ENCODE data around the gene TPCN1. TPM values are rescaled to one million over a fixed set of nuclear protein-coding genes. Genes with fewer than 3 reads are reported as not detected.
A peak's percentile ranks its signal among the peaks of the same experiment; 100 is the strongest.

TPCN1 gene
- total RNA-seq, 8 experiments from 2014 or later: 2.7 to 39.8 (median 11.2) TPM

DNA sequence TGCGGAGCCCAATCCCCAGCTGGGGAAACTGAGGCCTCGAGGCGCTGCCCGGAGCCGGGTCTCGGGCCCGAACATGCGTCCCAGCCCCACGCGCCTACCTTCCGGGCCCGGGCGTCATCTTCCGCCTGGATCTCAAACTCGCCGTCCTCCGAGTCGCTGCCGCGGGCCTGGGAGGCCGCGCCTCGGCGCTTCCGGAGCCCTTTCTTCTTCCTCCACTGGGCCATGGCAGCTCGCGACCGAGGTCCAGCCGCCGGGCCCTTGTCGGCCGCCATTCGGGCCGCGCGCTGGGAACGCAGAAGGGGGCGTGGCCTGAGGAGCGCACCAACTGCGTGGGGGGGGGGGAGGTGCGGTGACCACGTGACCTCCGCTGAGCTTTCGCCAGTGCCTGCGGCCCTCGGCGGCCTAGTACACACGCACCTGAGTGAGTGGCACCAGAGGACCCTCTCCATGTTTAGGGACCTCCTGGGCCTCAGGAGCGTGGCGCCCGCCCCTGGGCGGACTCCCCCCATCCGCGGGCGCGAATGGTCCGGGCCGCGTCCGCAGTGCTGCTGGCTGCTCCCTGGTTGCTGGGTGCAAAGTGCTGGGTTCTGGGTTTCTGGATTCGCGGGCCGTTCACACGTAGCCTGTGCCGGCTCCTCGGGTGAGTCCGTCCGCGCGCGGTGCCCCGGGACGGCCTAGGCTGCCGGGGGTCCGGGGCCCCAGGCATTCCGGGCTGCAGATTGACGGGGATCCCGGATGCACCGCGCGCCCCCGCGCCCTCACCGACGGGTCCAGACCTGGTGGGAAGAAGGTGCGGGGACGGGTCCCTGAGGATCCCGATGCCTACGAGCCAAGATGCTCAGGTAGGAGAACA, 35.9 kb upstream of the TPCN1 start, which contains the start of the genes DDX54 and RITA1:
TSS of gene DDX54 (minus strand) at position 299 of the 853 bp plus-strand sequence. CDS start at position 272, 27 bp downstream.
TSS of gene RITA1 (plus strand) at position 542 of the 853 bp plus-strand sequence. CDS start 1,026 bp downstream, outside the sequence.
- whole genome bisulfite sequencing, 10 experiments: 0 to 10% (median 0%) methylated on average over 2 to 8 of the region's 89 CpGs; no CpG with 5 or more reads in 6 of the 10 experiments
- Histone ChIP-seq H3K27ac (peak within 1 kb of the TSS; percentile 93 to 97), H3K4me3 (peak within 1 kb of the TSS; percentile 87 to 97 (median 95)), H3K4me1 (replicated peaks in 1 of 2) (peaks cover 5 to 6% of the 10 kb centered on the region in 2 donors)
- peak; percentile 54 to 92 (median 86) for ATAC-seq (replicated peaks in 6 of 8)
- in situ Hi-C loops (cut with MboI; ENCODE audit: low pct_unique_long_range_greater_than_20kb in 2 of 9, low sequenced_read_pairs in 9 of 9, unreplicated experiment in 9 of 9): no loop called here

DNA sequence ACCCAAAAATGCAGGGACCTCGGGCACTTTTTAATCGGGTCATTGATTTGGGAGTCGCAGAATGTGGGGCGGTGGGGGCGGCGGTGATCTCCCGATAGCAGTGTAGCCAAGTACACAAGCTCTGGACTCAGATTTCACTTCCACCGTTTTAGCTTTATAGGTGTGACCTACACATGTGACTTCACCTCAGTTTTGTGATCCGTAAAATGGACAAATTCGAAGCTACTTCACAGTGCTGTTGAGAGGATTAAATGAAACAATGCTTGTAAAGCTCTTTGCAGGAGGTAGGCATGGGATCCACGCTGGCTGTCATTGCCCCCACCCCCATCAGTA, 35.3 kb upstream of the TPCN1 start:
- Histone ChIP-seq H3K27ac (no peak overlapping the region), H3K4me3 (peak overlapping the region; percentile 87 to 97 (median 95)), H3K4me1 (replicated peaks in 1 of 2) (peaks cover 5 to 6% of the 10 kb centered on the region in 2 donors)
- WGBS, 10 experiments: 0 to 67% (median 8%) methylated on average over 1 to 8 of the region's 11 CpGs; no CpG with 5 or more reads in 1 of the 10 experiments
- in situ Hi-C loops (cut with MboI; ENCODE audit: low pct_unique_long_range_greater_than_20kb in 2 of 9, low sequenced_read_pairs in 9 of 9, unreplicated experiment in 9 of 9): no loop called here
- ATAC-seq (replicated peaks in 6 of 8): peak in 2 of 8 experiments; percentile 0 to 1

DNA sequence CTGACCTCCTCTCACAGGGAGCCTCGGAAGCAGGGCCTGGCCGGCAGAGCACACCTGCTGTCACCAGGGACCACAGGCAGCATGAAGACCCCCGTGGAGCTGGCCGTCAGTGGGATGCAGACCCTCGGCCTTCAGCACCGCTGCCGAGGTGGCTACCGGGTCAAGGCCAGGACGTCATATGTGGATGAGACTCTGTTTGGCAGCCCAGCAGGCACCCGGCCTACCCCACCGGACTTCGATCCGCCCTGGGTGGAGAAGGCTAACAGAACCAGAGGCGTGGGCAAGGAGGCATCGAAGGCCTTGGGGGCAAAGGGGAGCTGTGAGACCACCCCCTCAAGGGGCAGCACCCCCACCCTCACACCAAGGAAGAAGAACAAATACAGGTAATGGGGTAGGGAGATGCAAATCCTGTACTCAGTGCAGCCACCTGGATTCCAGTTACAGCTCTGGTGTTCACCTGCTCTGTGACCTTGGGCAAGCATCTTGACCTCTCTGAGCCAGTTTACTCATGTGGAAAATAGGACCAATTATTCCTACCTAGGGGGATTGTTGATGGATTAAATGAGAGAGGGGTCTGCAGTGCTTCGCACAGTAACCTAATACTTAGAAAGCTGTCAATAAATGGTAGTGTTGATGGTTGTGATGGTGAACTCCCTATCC, 34.5 kb upstream of the TPCN1 start:
- ATAC-seq (replicated peaks in 6 of 8): no peak
- in situ Hi-C loops (cut with MboI; ENCODE audit: low pct_unique_long_range_greater_than_20kb in 2 of 9, low sequenced_read_pairs in 9 of 9, unreplicated experiment in 9 of 9): no loop called here
- H3K4me3 ChIP-seq: peak overlapping the region in 2 of 5 donors; percentile 87 to 97
- 57 to 100% (median 93%) methylated on average over 1 to 2 of the region's 16 CpGs; no CpG with 5 or more reads in 4 of the 10 experiments for WGBS, 10 experiments
- H3K4me1 ChIP-seq (replicated peaks in 1 of 2): peaks cover 5 to 6% of the 10 kb centered on the region in 2 donors
- H3K27ac ChIP-seq: no peak overlapping the region

DNA sequence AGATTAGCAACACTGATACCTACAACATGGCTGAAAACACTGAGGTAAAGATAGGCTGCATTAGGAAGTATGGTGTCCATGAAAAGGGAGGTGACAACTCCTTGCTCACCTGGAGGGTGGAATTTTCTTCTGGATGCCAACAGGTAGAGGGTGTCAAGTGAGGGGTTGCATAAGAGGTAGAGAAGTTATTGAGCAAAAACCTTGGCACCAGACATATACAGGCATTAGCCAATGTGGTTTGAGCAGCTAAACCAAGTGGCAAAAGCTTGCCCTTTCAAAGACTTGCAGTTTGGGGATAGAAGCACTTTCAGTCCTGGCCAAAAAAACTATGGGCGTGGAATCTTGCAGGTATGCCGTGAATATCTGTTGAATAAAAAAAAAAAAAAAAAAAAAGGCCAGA, 31.9 kb upstream of the TPCN1 start:
- 94 to 100% (median 100%) methylated on average over 1 to 2 of the region's 2 CpGs; no CpG with 5 or more reads in 7 of the 10 experiments for WGBS, 10 experiments
- H3K4me3 ChIP-seq: no peak overlapping the region
- no peak for ATAC-seq (replicated peaks in 6 of 8)
- no peak overlapping the region for H3K27ac ChIP-seq
- H3K4me1 ChIP-seq (replicated peaks in 1 of 2): peaks cover 5 to 6% of the 10 kb centered on the region in 2 donors
- in situ Hi-C loops (cut with MboI; ENCODE audit: low pct_unique_long_range_greater_than_20kb in 2 of 9, low sequenced_read_pairs in 9 of 9, unreplicated experiment in 9 of 9): no loop called here

DNA sequence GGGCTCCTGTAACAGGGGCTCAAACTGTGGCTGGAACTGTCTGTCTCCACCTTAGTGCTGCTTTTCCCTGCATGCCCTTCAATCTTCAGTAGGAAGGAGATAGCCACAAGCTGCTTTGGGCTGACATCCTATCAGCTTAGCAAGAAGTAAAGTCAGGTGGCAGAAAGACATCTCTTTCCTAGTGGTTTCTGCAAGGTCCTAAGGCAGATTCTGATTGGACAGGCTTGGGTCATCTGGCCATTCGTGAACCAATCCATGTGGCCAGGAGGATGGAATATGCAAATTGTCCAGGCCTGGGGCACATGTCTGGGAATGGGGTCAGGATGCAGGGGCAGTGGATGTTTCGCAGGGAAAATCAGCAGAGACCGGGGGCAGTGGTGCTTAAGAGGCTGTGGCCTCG, 30.5 kb upstream of the TPCN1 start:
- 20 to 90% (median 80%) methylated on average over 1 to 3 of the region's 4 CpGs; no CpG with 5 or more reads in 5 of the 10 experiments for WGBS, 10 experiments
- ATAC-seq (replicated peaks in 6 of 8): peak; percentile 6 to 87 (median 68)
- in situ Hi-C loops (cut with MboI; ENCODE audit: low pct_unique_long_range_greater_than_20kb in 2 of 9, low sequenced_read_pairs in 9 of 9, unreplicated experiment in 9 of 9): no loop called here
- H3K27ac ChIP-seq: no peak overlapping the region
- peaks cover 5 to 6% of the 10 kb centered on the region in 2 donors for H3K4me1 ChIP-seq (replicated peaks in 1 of 2)
- H3K4me3 ChIP-seq: no peak overlapping the region

DNA sequence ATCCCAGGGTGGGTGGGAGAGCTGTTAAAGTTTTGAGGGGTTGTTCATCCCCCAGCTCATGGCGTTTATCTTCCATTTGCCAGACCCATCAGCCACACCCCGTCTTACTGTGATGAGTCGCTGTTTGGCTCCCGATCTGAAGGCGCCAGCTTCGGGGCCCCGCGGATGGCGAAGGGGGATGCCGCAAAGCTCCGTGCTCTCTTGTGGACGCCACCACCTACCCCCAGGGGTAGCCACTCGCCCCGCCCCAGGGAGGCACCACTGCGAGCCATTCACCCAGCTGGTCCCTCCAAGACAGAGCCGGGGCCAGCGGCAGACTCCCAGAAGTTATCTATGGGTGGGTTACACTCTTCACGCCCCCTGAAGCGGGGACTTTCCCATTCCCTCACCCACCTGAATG, 30.0 kb upstream of the TPCN1 start:
- H3K4me3 ChIP-seq: no peak overlapping the region
- in situ Hi-C loops (cut with MboI; ENCODE audit: low pct_unique_long_range_greater_than_20kb in 2 of 9, low sequenced_read_pairs in 9 of 9, unreplicated experiment in 9 of 9): no loop called here
- H3K4me1 ChIP-seq (replicated peaks in 1 of 2): peaks cover 3% of the 10 kb centered on the region in 2 donors
- peak in 1 of 8 experiments; percentile 2 for ATAC-seq (replicated peaks in 6 of 8)
- no peak overlapping the region for H3K27ac ChIP-seq
- 100% methylated on average over 2 to 3 of the region's 19 CpGs; no CpG with 5 or more reads in 7 of the 10 experiments for WGBS, 10 experiments

DNA sequence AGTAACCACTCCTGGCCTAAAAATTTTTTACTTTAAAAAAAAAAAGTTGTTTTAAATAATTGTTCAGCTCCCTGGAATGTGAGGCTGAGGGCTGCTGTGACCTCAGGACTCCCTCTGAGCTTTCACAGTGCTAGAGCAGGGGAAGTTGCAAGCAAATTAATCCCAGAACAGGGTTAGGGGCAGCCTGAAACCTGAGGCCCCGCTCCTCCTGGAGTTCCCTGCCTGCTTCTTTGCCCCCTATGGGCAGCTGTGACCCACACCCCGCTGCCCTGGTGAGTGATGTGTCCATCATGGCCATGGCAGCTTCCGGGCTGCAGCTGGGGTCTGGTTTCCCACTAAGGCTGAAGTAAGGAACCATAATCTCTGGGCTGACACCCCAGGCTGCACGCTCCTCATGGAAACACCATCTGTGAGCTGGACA, 26.3 kb upstream of the TPCN1 start:
- no peak overlapping the region for H3K4me3 ChIP-seq
- no peaks in the 10 kb centered on the region for H3K4me1 ChIP-seq (replicated peaks in 1 of 2)
- 43 to 100% (median 49%) methylated on average over 1 to 4 of the region's 4 CpGs; no CpG with 5 or more reads in 5 of the 10 experiments for WGBS, 10 experiments
- no peak overlapping the region for H3K27ac ChIP-seq
- no peak for ATAC-seq (replicated peaks in 6 of 8)
- in situ Hi-C loops (cut with MboI; ENCODE audit: low pct_unique_long_range_greater_than_20kb in 2 of 9, low sequenced_read_pairs in 9 of 9, unreplicated experiment in 9 of 9): no loop called here

DNA sequence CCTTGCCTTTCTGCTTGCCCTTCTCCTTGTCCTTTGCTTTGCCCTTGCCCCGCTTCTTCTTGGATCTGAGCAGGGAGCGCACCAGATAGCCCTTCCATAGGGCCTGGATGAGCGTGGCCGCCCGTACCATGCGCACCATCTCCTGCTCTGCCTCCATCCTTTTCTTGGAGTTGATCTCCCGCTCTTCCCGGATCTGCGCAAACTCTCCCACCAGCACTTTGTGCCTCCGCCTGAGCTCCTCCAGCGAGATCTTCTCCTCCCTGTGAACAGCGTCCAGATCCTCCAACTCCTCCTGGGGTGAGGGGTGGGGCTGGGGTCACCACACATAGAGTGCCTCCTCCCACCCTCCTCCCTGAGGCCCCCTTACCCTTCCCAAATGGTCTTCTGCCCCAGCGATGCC, 25.7 kb upstream of the TPCN1 start:
- no peak overlapping the region for H3K4me3 ChIP-seq
- WGBS, 10 experiments: 80 to 100% (median 97%) methylated on average over 1 to 12 of the region's 13 CpGs; no CpG with 5 or more reads in 5 of the 10 experiments
- no peak for ATAC-seq (replicated peaks in 6 of 8)
- no peaks in the 10 kb centered on the region for H3K4me1 ChIP-seq (replicated peaks in 1 of 2)
- no peak overlapping the region for H3K27ac ChIP-seq
- in situ Hi-C loops (cut with MboI; ENCODE audit: low pct_unique_long_range_greater_than_20kb in 2 of 9, low sequenced_read_pairs in 9 of 9, unreplicated experiment in 9 of 9): no loop called here

DNA sequence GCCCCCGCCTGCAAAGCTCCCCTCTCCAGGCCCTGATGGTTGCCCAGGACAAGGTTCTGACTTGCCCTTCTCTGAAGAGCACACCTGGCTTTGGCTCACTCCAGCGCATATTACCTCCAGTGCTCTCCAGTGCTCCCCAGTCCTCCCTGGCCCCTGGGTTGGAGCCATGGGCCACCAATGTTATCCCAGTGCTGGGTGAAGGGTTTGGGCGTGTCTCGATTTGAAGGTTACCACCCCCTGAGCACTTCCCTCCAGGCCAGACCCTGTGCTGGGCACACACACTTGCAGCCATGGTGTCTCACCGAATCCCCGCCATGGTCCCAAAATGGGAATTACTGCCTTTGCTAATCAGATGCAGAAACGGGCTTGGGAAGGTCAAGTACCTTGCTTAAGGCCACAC, 24.7 kb upstream of the TPCN1 start:
- H3K4me3 ChIP-seq: no peak overlapping the region
- H3K27ac ChIP-seq: no peak overlapping the region
- 80 to 100% (median 80%) methylated on average over 1 to 2 of the region's 7 CpGs; no CpG with 5 or more reads in 5 of the 10 experiments for WGBS, 10 experiments
- ATAC-seq (replicated peaks in 6 of 8): peak in 1 of 8 experiments; percentile 7
- in situ Hi-C loops (cut with MboI; ENCODE audit: low pct_unique_long_range_greater_than_20kb in 2 of 9, low sequenced_read_pairs in 9 of 9, unreplicated experiment in 9 of 9): no loop called here
- no peaks in the 10 kb centered on the region for H3K4me1 ChIP-seq (replicated peaks in 1 of 2)

DNA sequence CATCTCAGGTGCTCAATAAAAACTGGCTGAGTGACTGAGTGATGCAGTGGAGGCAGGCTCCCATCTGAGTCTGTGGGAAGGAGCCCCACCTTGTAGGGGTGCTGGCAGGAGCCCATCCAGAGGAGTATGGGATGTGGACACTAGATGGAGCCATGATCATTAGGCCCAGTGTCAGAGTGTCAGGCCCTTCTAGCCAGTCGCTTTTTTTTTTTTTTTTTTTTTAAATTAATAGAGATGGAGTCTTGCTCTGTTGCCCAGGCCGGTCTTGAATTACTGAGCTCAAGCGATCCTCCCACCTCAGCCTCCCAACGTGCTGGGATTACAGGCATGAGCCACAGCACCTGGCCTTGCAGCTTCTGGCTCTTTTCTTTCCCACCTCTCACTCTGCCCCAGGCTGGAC, 24.3 kb upstream of the TPCN1 start:
- H3K27ac ChIP-seq: no peak overlapping the region
- H3K4me1 ChIP-seq (replicated peaks in 1 of 2): no peaks in the 10 kb centered on the region
- ATAC-seq (replicated peaks in 6 of 8): peak; percentile 50 to 96 (median 68)
- WGBS, 10 experiments: 0 to 33% (median 10%) methylated on average over 1 to 2 of the region's 4 CpGs; no CpG with 5 or more reads in 6 of the 10 experiments
- in situ Hi-C loops (cut with MboI; ENCODE audit: low pct_unique_long_range_greater_than_20kb in 2 of 9, low sequenced_read_pairs in 9 of 9, unreplicated experiment in 9 of 9): no loop called here
- H3K4me3 ChIP-seq: no peak overlapping the region

DNA sequence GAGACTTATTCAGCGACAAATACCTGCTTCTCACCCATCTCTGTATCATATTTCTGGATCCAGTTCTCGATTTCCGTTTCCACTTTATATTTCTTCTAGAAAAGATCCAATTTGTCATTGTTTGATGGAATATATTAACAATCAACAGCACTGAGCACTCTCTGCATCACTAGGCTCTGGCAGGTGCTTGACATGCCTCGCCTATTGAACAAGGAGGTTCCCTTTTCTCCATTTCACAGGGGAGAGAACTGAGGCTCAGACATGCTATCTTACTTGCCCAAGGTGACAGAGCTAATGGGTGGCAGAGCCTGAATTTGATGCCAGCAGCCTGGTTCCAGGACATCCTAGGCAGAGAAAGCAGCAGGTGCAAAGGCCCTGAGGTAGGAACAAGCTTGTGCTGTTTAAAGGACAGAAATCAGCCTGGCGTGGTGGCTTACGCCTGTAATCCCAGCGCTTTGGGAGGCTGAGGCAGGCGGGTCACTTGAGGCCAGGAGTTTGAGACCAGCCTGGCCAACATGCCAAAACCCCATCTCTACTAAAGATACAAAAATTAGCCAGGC, 23.7 kb upstream of the TPCN1 start:
- no peak for ATAC-seq (replicated peaks in 6 of 8)
- no peak overlapping the region for H3K27ac ChIP-seq
- 85 to 100% (median 97%) methylated on average over 2 to 8 of the region's 8 CpGs; no CpG with 5 or more reads in 3 of the 10 experiments for WGBS, 10 experiments
- in situ Hi-C loops (cut with MboI; ENCODE audit: low pct_unique_long_range_greater_than_20kb in 2 of 9, low sequenced_read_pairs in 9 of 9, unreplicated experiment in 9 of 9): no loop called here
- no peaks in the 10 kb centered on the region for H3K4me1 ChIP-seq (replicated peaks in 1 of 2)
- H3K4me3 ChIP-seq: no peak overlapping the region

DNA sequence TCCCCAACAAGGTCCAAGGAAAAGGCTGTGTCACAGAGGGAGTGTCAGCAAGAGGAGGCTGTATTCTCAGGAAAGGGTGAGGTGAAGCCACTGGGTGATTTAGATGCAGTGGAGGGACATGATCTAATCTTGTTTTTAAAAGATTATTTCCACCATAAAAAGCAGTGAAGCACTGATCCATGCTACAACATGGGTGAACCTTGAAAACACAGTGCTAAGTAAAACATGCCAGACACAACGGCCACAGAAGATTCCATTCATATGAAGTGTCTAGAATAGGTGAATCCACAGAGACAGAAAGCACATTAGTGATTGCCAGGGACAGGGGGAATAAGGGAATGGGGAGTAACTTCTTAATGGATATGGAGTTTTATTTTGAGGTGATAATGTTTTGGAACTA, 23.0 kb upstream of the TPCN1 start:
- Histone ChIP-seq H3K4me1 (replicated peaks in 1 of 2) (no peaks in the 10 kb centered on the region), H3K27ac (no peak overlapping the region), H3K4me3 (no peak overlapping the region)
- WGBS, 10 experiments: 20 to 100% (median 71%) methylated on average over 1 of the region's 1 CpG; no CpG with 5 or more reads in 2 of the 10 experiments
- ATAC-seq (replicated peaks in 6 of 8): no peak
- in situ Hi-C loops (cut with MboI; ENCODE audit: low pct_unique_long_range_greater_than_20kb in 2 of 9, low sequenced_read_pairs in 9 of 9, unreplicated experiment in 9 of 9): no loop called here
